Activated CD4-positive, alpha-beta T cell treated with anti-CD3 and anti-CD28 coated beads for 48 hours (primary cell): ENCODE measurements around the gene CAPZB.
A peak's percentile ranks its signal among the peaks of the same experiment; 100 is the strongest.
"Not testable (repeated sequence)": the region's sequence is repeated elsewhere in the genome, so short reads cannot be mapped to it uniquely, and the experiment has no call there.

ENCODE experiments used
- DNase-seq: peaks from one replicate; pipeline ENCODE4 v3.0.0-alpha.2; 2020

The CAPZB gene

GRCh38 chr1:19485362-19486187 lies at the start of gene CAPZB:
TSS of gene CAPZB (minus strand) at chr1:19485539. CDS start at chr1:19485438, 101 bp downstream.
- DNase-seq, result peak; percentile 96

- DNase-seq, result no peak
Observed at GRCh38 chr1:19534281-19534680, 48.9 kb upstream of the CAPZB start.

GRCh38 chr1:19533626-19534025 lies 48.3 kb upstream of the CAPZB start:
- DNase-seq, result no peak

GRCh38 chr1:19532519-19532918 lies 47.2 kb upstream of the CAPZB start:
- DNase-seq, result no peak

- no peak for DNase-seq
Observed at GRCh38 chr1:19529664-19530063, 44.3 kb upstream of the CAPZB start.

- DNase-seq, result no peak
Observed at GRCh38 chr1:19528438-19528837, 43.1 kb upstream of the CAPZB start.

GRCh38 chr1:19525607-19526545 lies 40.5 kb upstream of the CAPZB start:
- DNase-seq, result no peak

- DNase-seq, result no peak
Observed at GRCh38 chr1:19524791-19525190, 39.5 kb upstream of the CAPZB start.

- DNase-seq, result not testable (repeated sequence)
Observed at GRCh38 chr1:19522570-19522969, 37.2 kb upstream of the CAPZB start.

- no peak for DNase-seq
Observed at GRCh38 chr1:19521411-19521810, 36.1 kb upstream of the CAPZB start.

GRCh38 chr1:19517017-19517416 lies 31.7 kb upstream of the CAPZB start:
- DNase-seq, result no peak

- no peak for DNase-seq
Observed at GRCh38 chr1:19515201-19515600, 29.9 kb upstream of the CAPZB start.

- DNase-seq, result no peak
Observed at GRCh38 chr1:19514391-19514831, 29.1 kb upstream of the CAPZB start.

GRCh38 chr1:19512545-19512944 lies 27.2 kb upstream of the CAPZB start:
- no peak for DNase-seq

- DNase-seq, result no peak
Observed at GRCh38 chr1:19511116-19511515, 25.8 kb upstream of the CAPZB start.

- DNase-seq, result not testable (repeated sequence)
Observed at GRCh38 chr1:19509647-19510046, 24.3 kb upstream of the CAPZB start.

GRCh38 chr1:19507516-19507915 lies 22.2 kb upstream of the CAPZB start:
- no peak for DNase-seq

- DNase-seq, result no peak
Observed at GRCh38 chr1:19505693-19506457, 20.5 kb upstream of the CAPZB start.

- DNase-seq, result no peak
Observed at GRCh38 chr1:19504796-19505692, 19.7 kb upstream of the CAPZB start.

GRCh38 chr1:19502284-19502683 lies 16.9 kb upstream of the CAPZB start:
- DNase-seq, result not testable (repeated sequence)

GRCh38 chr1:19499887-19500286 lies 14.5 kb upstream of the CAPZB start:
- DNase-seq, result not testable (repeated sequence)

GRCh38 chr1:19497443-19497842 lies 12.1 kb upstream of the CAPZB start:
- not testable (repeated sequence) for DNase-seq
